Measurements from ENCODE around the gene EXOC6.
"Not testable (repeated sequence)": the region's sequence is repeated elsewhere in the genome, so short reads cannot be mapped to it uniquely, and the experiment has no call there.

Gene EXOC6

DNA sequence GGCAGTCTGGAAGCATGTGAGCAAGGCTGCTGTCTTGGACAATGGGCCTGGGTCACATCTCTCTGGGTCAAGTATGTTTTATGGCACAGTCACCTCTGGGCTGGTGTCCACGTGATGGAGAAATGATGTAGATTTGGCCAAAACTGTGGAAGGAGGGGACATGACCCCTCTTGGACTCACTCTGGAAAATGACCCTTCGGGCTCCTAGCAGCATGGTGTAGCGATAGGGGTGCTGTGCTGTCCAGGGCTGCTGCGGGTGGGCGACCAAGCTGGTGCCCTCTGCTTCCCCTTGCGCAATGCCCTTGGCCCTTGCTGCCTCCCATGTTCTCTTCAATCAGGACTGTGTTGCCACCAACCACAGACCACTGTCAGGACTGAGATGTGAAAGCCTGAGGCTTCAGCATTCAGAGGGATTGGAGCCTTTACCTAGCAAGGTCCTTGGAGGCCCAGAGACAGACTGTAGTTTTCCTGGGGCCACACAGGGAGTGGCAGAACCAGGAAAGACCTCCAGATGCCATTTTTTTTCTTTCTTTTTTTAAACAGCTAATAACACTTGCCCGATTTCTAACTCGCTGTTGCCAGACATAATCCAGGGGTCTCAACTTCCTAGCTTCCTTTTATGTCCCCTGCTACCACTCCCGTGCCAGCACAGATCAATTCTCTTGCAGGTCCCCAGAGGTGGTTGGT is 231.5 kb downstream of the EXOC6 start:
- no peak for DNase-seq (ENCODE audit: low spot score)

- DNase-seq (ENCODE audit: low spot score): peak; percentile 40
Observed at GRCh38 chr10:93080350-93081046, 232.2 kb downstream of the EXOC6 start.

GRCh38 chr10:93081318-93081717 is 233.0 kb downstream of the EXOC6 start:
- DNase-seq (ENCODE audit: low spot score): no peak

DNA sequence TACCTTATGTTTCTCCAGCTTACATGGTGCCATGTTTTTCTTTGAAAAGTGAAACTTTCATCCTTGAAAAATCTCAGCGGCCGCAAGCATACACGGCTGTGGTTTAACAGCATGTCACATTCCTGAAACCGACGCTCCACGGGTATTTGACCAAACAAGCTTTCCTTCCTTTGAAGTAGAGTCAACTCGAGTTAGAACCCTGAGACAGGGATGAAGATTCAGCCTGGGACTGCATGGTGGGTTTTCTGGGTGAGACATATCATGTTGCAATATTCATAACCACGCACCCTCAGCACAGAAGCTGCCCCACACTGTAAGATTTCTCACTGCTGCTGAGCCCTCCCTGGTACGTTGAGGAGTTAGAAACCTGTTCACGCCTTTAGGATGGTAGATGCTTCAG is 233.5 kb downstream of the EXOC6 start:
- no peak for DNase-seq (ENCODE audit: low spot score)

- DNase-seq (ENCODE audit: low spot score): no peak
Observed at GRCh38 chr10:93083743-93084539, 235.6 kb downstream of the EXOC6 start.

DNA sequence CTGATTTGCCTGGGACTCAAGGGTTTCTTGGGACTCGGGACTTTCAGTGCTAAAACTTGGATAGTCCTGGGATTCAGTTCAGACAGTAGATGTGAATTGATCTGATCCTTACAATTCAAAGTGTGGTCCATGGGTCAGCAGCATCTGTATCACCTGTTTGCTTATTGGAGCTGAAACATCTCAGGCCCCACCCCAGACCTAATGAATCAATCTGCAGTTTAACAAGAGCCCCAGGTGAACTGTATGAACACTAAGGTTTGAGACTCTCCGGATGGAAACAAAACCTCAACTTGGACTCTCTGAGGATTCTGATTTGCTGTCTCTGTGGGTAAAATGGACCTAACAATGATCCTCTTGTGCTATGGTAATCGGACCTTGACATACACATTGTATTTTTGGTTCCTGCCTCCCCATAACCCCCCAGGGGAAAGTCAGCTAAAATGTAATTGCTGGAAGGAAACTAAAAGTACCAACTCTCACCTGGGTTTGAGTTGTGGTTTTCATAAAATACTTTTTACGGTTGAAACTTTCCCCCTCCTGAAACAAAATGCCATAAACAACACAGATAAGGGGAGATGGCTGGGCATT is 237.0 kb downstream of the EXOC6 start:
- no peak for DNase-seq (ENCODE audit: low spot score)

DNA sequence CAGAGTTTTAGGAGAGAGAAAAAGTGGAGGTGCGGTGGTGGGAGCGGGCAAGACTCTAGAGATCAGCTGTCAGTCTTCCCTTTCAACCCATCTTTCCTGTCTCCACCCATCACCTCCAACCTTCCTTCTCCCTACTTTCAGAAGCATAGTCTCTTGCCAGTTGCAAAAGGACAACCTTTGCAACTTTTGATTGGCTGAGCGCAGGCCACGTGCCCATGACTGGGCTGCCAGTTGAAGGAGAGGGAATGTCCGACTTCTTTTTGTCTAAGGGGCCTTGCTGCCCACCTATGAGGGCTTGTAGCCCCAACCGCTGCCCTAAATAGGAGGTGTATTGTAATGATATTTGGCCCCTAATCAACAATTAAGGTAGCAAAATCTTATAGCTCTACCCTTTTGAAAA is 238.0 kb downstream of the EXOC6 start:
- DNase-seq (ENCODE audit: low spot score): no peak

GRCh38 chr10:93087846-93088245 is 239.5 kb downstream of the EXOC6 start:
- DNase-seq (ENCODE audit: low spot score): no peak

- DNase-seq (ENCODE audit: low spot score): no peak
Observed at GRCh38 chr10:93088466-93088865, 240.1 kb downstream of the EXOC6 start.

GRCh38 chr10:93090619-93091018 is 242.3 kb downstream of the EXOC6 start:
- DNase-seq (ENCODE audit: low spot score): no peak

DNA sequence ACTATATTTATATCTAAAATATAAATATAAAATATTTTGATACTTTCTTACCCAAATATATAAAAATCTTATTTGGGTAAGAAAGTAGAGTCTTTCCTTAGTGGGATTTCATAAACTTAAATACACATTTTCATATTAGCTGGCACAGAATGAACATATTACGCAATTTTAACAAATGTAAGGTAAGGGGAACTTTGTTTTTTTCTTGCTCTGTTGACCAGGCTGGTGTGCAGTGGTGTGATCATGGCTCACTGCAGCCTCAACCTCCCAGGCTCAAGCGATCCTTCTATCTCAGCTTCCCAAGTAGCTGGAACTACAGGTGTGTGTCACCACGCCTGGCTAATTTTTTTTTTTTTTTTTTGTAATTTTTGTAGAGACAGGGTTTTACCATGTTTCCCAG is 243.6 kb downstream of the EXOC6 start:
- DNase-seq (ENCODE audit: low spot score): no peak

DNA sequence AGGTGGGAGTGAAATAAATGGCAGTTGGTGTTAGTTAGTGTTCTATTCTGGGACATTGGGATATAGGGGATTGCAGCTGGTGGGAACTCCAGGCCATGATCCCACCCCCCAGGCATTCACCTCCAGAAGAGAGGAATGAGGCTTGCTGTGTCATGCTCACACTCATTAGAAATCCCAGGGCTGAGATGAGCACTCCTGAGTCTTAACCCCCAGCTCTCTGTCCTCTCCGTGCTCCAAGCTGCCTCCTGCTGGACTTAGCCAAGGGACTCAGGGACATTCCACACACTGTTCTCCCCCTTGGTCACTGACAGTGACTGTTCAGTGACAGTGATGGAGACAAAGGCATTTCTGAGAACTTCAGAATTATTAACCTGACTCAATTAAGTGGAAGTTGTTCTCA is 246.9 kb downstream of the EXOC6 start:
- DNase-seq (ENCODE audit: low spot score): no peak

DNA sequence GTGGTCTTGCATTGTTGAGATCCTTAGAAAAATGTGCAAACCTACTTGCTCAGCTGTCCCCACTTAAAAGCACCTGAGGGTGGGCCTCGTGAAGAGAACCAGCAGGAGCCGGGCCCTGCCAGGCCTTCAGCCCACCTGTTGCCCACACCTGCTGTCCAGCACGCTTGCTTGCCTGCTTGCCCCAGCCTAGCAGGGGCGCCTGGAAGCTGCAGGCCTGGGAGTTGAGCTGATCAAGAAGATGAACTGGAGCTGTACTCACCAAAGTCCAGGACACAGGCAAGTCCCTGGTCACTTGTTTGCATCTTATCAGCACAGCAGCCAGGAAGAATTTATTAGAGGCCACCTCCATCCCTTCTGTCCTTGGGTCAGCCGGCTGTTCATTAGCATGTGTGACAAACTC is 248.6 kb downstream of the EXOC6 start:
- DNase-seq (ENCODE audit: low spot score): no peak

DNA sequence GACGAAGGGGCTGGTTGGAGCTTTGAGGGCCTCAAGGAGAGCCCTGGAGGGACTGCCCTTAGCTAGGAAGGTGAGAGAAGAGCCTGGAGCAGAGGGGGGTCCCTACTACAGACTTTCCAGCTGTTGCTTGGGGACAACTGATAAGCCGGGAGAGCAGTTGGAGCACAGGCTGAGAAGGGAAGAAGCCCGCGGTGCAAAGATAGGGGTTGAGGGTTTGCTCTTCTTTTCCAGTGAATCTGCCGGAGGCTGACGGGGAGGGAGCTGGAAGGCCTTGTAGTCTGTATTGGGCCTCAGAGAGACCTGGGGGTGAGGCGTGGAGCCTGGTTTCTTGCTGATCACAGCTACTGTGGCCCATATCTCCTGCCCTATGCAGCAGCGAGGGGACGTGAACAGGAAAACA is 249.1 kb downstream of the EXOC6 start:
- DNase-seq (ENCODE audit: low spot score): no peak

DNA sequence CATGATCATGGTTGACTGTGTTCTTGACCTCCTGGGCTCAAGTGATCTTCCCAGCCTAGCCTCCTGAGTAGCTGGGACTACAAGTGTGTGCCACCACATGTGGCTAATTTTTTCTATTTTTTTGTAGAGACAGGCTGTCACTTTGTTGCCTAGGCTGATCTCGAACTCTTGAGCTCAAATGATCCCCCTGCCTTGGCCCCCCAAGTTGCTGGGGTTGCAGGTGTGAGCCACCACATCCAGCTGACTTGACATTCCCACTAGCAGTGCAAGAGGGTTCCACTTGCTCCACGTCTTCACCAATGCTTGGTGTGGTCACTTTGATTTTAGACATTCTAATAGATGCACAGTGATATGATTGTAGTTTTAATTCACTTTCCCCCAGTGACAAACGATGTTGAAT is 250.5 kb downstream of the EXOC6 start:
- no peak for DNase-seq (ENCODE audit: low spot score)

- DNase-seq (ENCODE audit: low spot score): no peak
Observed at GRCh38 chr10:93099670-93100069, 251.3 kb downstream of the EXOC6 start.

DNA sequence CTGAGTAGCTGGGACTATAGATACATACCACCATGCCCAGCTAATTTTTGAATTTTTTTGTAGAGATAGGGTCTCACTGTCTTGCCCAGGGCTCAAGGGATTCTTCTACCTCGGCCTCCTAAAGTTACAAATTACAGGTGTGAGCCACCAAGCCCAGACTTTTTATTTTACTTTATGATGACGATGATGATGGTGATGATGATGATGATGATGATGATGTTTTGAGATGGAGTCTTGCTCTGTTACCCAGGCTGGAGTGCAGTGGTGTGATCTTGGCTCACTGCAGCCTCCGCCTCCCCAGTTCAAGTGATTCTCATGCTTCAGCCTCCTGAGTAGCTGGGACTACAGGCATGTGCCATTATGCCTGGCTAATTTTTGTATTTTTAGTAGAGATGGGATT is 252.8 kb downstream of the EXOC6 start:
- DNase-seq (ENCODE audit: low spot score): not testable (repeated sequence)

DNA sequence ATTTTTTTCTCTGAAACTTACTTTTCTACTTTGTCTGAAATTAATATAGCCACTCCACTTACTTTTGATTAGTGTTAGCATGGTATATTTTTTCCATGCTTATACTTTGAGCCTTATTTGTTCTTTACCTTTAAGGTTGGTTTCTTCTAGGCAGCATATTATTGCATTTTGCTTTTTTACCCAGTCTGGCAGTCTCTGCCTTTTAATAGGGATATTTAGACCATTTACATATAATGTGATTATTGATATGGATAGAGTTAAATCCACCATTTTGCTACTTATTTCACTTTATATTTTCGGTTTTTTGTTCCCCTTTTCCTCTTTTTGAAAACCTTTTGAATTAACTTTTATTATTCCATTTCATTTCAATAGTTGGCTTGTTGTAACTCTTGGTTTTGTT is 255.6 kb downstream of the EXOC6 start:
- DNase-seq (ENCODE audit: low spot score): no peak

- DNase-seq (ENCODE audit: low spot score): no peak
Observed at GRCh38 chr10:93106631-93107072, 258.3 kb downstream of the EXOC6 start.

All from activated CD4-positive, alpha-beta T cell treated with anti-CD3 and anti-CD28 coated beads, Interleukin-2, Interleukin-4, amounts not matched to agents 100 ng/mL and 50 ng/mL, durations not matched to agents 16 hours and 8 hours (primary cell).